Stomach (tissue), 9 donors: Measurements from ENCODE around the gene CBX2. TPM values are rescaled to one million over a fixed set of nuclear protein-coding genes. Genes with fewer than 3 reads are reported as not detected.
A peak's percentile ranks its signal among the peaks of the same experiment; 100 is the strongest.

Experiments used
- DNase-seq, 2 donors: peaks; one replicate each; pipeline versions ENCODE4 v3.0.0 to v3.0.0-alpha.2; 2013 to 2019
- H3K27ac ChIP-seq, 5 donors: fragments of 200-600 bp in 4 of 5; sonication (generic) in 4 of 5; one replicate each; pipeline ENCODE4 v1.5.1; 2013 to 2019; ENCODE audit warnings: mild to moderate bottlenecking in 1 of 5, moderate library complexity in 1 of 5
- H3K27me3 ChIP-seq, 3 donors: fragments of 200-600 bp; sonication (generic); one replicate each; pipeline ENCODE4 v1.5.1; 2017 to 2019; ENCODE audit warnings: mixed run types in 1 of 3
- H3K36me3 ChIP-seq, 4 donors: fragments of 200-600 bp; sonication (generic); 1 replicate in 3 of 4; 2 replicates in 1 of 4; pipeline ENCODE4 v1.5.1; 2016 to 2019
- H3K4me1 ChIP-seq, 4 donors: fragments of 200-600 bp; sonication (generic); one replicate each; pipeline ENCODE4 v1.5.1; 2016 to 2019
- H3K4me3 ChIP-seq, 4 donors: fragments of 200-600 bp; sonication (generic) in 3 of 4; one replicate each; pipeline ENCODE4 v1.5.1; 2016 to 2019; ENCODE audit warnings: mild to moderate bottlenecking in 1 of 4
- H3K9me3 ChIP-seq, 4 donors: fragments of 200-600 bp; sonication (generic); one replicate each; pipeline ENCODE4 v1.5.1; 2016 to 2019
- EP300 ChIP-seq: sonication (generic); formaldehyde crosslinking; IDR thresholded peaks from one replicate; pipeline ENCODE4 v1.6.1; 2017; ENCODE audit warnings: antibody characterized with exemption
- POLR2A ChIP-seq, 4 donors: fragments of 450-650 bp; IDR thresholded peaks; one replicate each; pipeline ENCODE4 v1.6.1; 2016; ENCODE audit warnings: antibody characterized with exemption in 4 of 4, control low read depth in 2 of 4, mild to moderate bottlenecking in 1 of 4, moderate library complexity in 1 of 4
- POLR2AphosphoS5 ChIP-seq, 3 donors: sonication (generic); formaldehyde crosslinking; IDR thresholded peaks; one replicate each; pipeline ENCODE4 v1.6.1; 2016; ENCODE audit warnings: antibody characterized with exemption in 3 of 3
- WGBS, 5 donors: extraction: QIAGEN DNeasy Blood & Tissue Kit in 3 of 5; methylation state at CpG; one replicate each; pipeline versions ENCODE4 v1.1.5 to v1.1.7; 2013 to 2018; 5-methylcytosine and 5-hydroxymethylcytosine counted together
- intact Hi-C: fragments of 100-400 bp; cut with DNase I; formaldehyde crosslinking; loops from one replicate; pipeline ENCODE4 v1.15.1; 2023; ENCODE audit warnings: low total_unique reads
- polyA plus RNA-seq, 3 donors: library from polyadenylated mRNA; stranded (reverse); fragments of 200-250 nt; gene quantifications; one replicate each; pipeline ENCODE4 v1.2.3, GENCODE V29; 2013
- total RNA-seq, 5 donors: library from RNA; depleted of rRNA; stranded (reverse); fragments of >200 nt; gene quantifications; one replicate each; pipeline versions ENCODE4 v1.1.0 to v1.2.3, GENCODE V29; 2014 to 2016
- TF ChIP-seq, protein P1 (sequence below), 7 experiments: fragments of 450-650 bp in 4 of 7; fragments of 200-600 bp in 3 of 7; sonication (generic) in 3 of 7; IDR thresholded peaks; one replicate each; pipeline ENCODE4 v1.5.1; 2016 to 2019; ENCODE audit warnings: antibody characterized with exemption in 7 of 7, control low read depth in 2 of 7, mild to moderate bottlenecking in 1 of 7
- donor health status: healthy with polysubstance abuse.
- donor health status: Bipolar disorder and iron deficiency.
- donor health status: healthy.

The CBX2 gene
- total and polyA plus RNA-seq, 8 donors: under 0.01 to 1.3 (median 1.0) TPM; not detected in 3

DNA sequence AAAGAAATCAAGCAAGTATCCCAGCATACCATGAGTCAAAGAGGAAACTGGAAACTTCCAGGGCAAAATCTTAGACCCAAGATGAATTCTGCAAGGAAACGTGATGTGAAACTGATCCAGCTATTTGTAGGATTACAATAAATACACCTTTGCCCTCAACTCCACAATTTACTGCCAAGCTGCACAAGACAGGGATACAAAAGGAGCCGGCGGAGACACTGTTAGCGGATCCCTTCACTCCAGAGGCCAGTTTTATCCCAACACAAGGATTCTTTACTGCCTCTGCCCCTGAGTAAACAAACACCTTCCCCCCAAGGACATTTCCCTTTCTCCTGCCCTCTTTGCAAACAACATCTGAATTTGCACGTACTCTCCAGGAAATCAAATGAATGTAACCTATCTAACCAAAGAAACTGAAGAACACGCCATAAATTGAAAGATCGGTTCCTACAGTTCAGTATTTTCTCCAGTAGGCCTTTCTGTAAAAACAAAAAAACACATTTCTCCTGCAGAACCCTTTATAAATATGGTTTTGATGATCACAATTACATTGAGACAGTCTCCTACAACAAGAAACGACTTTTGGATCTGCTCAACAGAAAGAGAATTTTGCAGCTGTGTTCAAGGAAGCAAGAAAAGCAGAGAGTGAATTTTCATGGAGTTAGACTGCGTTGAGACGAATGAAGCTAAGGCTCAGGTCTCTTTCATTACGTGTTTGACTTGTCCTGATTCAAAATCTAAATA, 1.4 kb upstream of the CBX2 start:
- H3K27me3 ChIP-seq: peaks cover 10 to 97% (median 73%) of the 10 kb centered on the region in 3 donors
- H3K4me1 ChIP-seq: peaks cover 14 to 27% (median 22%) of the 10 kb centered on the region in 4 donors
- no peak for TF ChIP-seq EP300
- TF ChIP-seq POLR2AphosphoS5 (IDR thresholded peaks at IDR 0.05): no peak
- H3K27ac ChIP-seq: no peak overlapping the region
- intact Hi-C loops: no loop called here
- DNase-seq: peak in 1 of 2 donors; percentile 43
- WGBS, 5 donors: 43 to 56% (median 48%) methylated on average over 11 of the region's 11 CpGs
- H3K9me3 ChIP-seq: no peaks in the 10 kb centered on the region
- H3K36me3 ChIP-seq: no peaks in the 10 kb centered on the region
- no peak overlapping the region for H3K4me3 ChIP-seq

DNA sequence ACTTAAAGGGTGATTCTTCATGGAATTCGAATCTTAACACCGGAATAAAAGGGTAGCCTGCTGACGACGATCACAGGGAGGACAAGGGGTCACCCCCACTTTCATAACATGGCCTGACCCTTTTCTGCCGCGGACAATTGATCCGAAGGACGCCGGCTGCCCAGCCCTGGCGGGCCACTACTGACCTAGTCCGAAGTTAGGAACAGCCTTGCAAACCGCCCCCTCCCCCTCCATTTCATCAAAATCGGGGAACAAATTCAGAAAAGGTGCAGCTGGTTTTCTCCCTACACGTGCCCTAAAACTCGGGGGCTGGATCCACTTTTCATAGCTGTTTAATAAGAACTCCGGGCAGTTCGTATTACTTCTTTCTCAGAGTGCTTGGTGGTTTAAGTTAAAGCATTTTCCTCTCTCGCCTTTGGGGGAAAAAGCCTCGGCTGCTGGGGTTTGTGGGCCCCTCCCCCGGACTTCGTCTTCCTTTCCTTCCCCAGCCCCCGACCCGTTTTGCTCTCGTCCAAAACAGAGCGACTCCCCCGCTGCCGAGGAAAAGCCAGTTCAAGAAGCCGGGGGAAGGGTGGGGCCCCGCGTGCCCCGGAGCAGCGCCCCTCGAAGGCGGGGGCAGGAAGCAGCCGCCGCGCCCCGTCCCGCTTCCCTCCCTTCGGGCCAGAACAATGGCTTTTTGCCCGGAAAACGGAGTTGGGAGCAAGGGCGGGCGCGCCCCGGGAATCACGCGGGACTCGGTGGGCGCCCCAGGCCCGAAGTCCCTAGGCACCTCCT, 641 bp upstream of the CBX2 start:
- Histone ChIP-seq H3K36me3 (no peaks in the 10 kb centered on the region), H3K4me3 (peak overlapping the region; percentile 47 to 76 (median 56)), H3K4me1 (peaks cover 14 to 27% (median 22%) of the 10 kb centered on the region in 4 donors), H3K9me3 (no peaks in the 10 kb centered on the region), H3K27ac (peak overlapping the region in 4 of 5 donors; percentile 20 to 76 (median 54)), H3K27me3 (peaks cover 10 to 97% (median 73%) of the 10 kb centered on the region in 3 donors)
- TF ChIP-seq POLR2A (IDR thresholded peaks at IDR 0.05) (no peak), POLR2AphosphoS5 (IDR thresholded peaks at IDR 0.05) (peak in 1 of 3 donors; percentile 4)
- intact Hi-C loops: no loop called here
- peak; percentile 29 to 90 for DNase-seq
- 6 to 7% (median 7%) methylated on average over 42 to 51 of the region's 51 CpGs for WGBS, 5 donors

DNA sequence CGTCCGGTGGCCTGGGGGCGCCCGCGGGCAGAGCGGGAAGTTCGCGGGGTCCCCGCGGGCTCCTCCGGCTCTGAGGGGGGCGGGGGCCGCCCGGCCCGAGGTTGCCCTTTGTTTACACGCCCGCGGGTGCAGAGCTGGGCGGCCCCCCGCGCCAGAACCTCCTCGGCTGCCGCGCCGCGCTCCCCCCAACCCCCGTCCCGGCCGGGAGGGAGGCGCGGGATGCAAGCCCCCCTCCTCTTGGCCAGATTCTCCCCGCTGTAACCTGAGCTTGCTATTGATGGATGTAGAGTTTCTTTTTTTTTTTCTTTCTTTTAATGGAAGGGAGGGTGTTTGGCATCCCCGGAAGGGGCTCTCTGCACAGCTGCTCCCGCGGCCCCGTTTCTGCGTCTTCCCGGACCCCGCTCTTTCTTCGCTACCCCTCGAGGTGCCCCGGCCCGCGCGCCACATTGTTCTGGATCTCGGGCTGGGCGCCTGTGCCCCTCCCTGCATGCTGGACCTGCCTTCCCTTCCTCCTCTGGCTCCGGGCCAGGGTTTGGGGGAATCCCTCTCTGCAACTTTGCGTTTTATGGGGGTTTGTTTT, 646 bp downstream of the CBX2 start:
- peaks cover 10 to 97% (median 62%) of the 10 kb centered on the region in 3 donors for H3K27me3 ChIP-seq
- peak overlapping the region in 2 of 5 donors; percentile 53 to 61 for H3K27ac ChIP-seq
- peak in 1 of 2 donors; percentile 72 for DNase-seq
- H3K4me1 ChIP-seq: peaks cover 14 to 27% (median 22%) of the 10 kb centered on the region in 4 donors
- H3K9me3 ChIP-seq: no peaks in the 10 kb centered on the region
- intact Hi-C loops: no loop called here
- TF ChIP-seq EP300: no peak
- TF ChIP-seq POLR2AphosphoS5 (IDR thresholded peaks at IDR 0.05): no peak
- TF ChIP-seq, protein P1, sequence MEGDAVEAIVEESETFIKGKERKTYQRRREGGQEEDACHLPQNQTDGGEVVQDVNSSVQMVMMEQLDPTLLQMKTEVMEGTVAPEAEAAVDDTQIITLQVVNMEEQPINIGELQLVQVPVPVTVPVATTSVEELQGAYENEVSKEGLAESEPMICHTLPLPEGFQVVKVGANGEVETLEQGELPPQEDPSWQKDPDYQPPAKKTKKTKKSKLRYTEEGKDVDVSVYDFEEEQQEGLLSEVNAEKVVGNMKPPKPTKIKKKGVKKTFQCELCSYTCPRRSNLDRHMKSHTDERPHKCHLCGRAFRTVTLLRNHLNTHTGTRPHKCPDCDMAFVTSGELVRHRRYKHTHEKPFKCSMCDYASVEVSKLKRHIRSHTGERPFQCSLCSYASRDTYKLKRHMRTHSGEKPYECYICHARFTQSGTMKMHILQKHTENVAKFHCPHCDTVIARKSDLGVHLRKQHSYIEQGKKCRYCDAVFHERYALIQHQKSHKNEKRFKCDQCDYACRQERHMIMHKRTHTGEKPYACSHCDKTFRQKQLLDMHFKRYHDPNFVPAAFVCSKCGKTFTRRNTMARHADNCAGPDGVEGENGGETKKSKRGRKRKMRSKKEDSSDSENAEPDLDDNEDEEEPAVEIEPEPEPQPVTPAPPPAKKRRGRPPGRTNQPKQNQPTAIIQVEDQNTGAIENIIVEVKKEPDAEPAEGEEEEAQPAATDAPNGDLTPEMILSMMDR (IDR thresholded peaks at IDR 0.05): no peak
- TF ChIP-seq POLR2A (IDR thresholded peaks at IDR 0.05): no peak
- no peaks in the 10 kb centered on the region for H3K36me3 ChIP-seq
- H3K4me3 ChIP-seq: peak overlapping the region; percentile 56 to 76 (median 67)
- 1 to 3% (median 2%) methylated on average over 36 to 49 of the region's 49 CpGs for WGBS, 5 donors

DNA sequence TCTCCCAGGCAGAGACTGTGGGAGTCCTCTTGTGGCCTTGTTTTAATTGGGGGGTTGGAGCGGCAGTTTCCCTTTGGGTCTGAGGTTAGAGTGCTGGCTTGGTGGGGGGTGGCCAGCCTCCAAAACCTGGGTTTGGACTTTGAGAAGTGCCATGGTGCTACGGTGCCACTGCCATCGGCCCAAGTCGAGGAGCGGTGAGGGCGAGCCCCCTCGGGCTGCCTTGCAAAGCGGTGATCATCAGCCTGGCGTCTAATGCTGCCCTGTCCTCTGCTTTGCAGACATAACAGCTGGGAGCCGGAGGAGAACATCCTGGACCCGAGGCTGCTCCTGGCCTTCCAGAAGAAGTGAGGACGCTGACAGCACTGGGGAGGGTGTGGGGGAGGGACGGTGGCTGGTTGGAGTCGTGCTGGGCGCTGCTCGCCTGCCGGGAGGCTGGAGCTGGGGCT, 1.2 kb downstream of the CBX2 start:
- Histone ChIP-seq H3K4me1 (peaks cover 14 to 27% (median 22%) of the 10 kb centered on the region in 4 donors), H3K27me3 (peaks cover 10 to 97% (median 58%) of the 10 kb centered on the region in 3 donors), H3K27ac (no peak overlapping the region), H3K4me3 (peak overlapping the region in 3 of 4 donors; percentile 60 to 76 (median 74)), H3K9me3 (no peaks in the 10 kb centered on the region), H3K36me3 (no peaks in the 10 kb centered on the region)
- TF ChIP-seq POLR2A (IDR thresholded peaks at IDR 0.05): no peak
- no peak for TF ChIP-seq POLR2AphosphoS5 (IDR thresholded peaks at IDR 0.05)
- TF ChIP-seq, protein P1 (IDR thresholded peaks at IDR 0.05): no peak
- no peak for TF ChIP-seq EP300
- intact Hi-C loops: no loop called here
- DNase-seq: peak in 1 of 2 donors; percentile 51
- WGBS, 5 donors: 37 to 45% (median 40%) methylated on average over 7 to 17 of the region's 17 CpGs
